ENCODE data around the gene SORCS2. TPM values are rescaled to one million over a fixed set of nuclear protein-coding genes. Genes with fewer than 3 reads are reported as not detected.

SORCS2 gene
- total RNA-seq, 2 donors from 2014 or later = 1.5 to 1.7 TPM

DNA sequence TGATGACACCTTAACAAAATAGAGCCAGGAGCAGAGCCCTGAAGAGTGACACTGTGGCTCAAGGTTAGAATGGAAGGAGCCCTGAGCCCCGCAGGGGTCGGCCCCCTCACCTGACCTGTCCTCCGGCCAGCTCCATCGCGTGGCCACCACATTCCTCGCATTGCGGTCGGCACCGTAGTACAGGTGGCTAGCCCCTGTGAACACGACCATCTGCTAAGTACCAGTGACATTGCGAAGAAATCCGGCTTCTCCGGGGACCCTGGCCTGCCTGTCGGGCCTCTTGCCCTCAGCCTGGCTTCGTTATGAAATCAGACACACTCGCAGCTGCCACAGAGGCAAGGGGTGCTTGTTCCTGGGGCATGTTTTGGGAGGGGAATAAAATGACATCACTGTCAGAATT, 568.4 kb downstream of the SORCS2 start:
- H3K4me1 ChIP-seq = peaks cover 0 to 14% of the 10 kb centered on the region in 2 donors
- no peak overlapping the region for H3K27ac ChIP-seq
- H3K9me3 ChIP-seq = no peaks in the 10 kb centered on the region
- TF ChIP-seq, protein P1, sequence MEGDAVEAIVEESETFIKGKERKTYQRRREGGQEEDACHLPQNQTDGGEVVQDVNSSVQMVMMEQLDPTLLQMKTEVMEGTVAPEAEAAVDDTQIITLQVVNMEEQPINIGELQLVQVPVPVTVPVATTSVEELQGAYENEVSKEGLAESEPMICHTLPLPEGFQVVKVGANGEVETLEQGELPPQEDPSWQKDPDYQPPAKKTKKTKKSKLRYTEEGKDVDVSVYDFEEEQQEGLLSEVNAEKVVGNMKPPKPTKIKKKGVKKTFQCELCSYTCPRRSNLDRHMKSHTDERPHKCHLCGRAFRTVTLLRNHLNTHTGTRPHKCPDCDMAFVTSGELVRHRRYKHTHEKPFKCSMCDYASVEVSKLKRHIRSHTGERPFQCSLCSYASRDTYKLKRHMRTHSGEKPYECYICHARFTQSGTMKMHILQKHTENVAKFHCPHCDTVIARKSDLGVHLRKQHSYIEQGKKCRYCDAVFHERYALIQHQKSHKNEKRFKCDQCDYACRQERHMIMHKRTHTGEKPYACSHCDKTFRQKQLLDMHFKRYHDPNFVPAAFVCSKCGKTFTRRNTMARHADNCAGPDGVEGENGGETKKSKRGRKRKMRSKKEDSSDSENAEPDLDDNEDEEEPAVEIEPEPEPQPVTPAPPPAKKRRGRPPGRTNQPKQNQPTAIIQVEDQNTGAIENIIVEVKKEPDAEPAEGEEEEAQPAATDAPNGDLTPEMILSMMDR (IDR thresholded peaks at IDR 0.05) = no peak
- H3K27me3 ChIP-seq = no peaks in the 10 kb centered on the region
- no peak for DNase-seq (ENCODE audit: low spot score)
- no peak overlapping the region for H3K4me3 ChIP-seq
- peaks cover 29% of the 10 kb centered on the region for H3K36me3 ChIP-seq

DNA sequence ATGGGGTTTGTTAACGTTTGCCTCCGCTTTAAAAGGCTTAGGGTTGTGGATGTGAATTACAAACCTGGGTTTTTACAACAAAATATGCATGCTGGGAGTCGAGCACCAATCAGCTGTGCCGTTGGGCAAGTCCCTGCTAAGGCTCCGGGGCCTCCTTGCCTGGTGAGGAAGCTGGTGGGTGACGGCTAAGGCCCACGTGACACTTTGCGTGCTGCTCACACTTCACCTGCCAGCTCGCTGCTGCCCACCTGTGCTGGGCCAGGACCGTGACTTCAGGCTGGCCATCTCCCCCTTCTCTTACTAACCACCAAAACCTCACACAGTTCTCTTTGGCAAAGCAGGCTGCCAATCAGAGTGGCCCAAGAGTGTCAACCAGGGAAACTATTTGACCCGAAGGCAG, 569.0 kb downstream of the SORCS2 start:
- H3K27me3 ChIP-seq = no peaks in the 10 kb centered on the region
- TF ChIP-seq, protein P1 (IDR thresholded peaks at IDR 0.05) = no peak
- H3K4me1 ChIP-seq = peaks cover 0 to 16% of the 10 kb centered on the region in 2 donors
- no peak overlapping the region for H3K4me3 ChIP-seq
- DNase-seq (ENCODE audit: low spot score) = no peak
- peaks cover 35% of the 10 kb centered on the region for H3K36me3 ChIP-seq
- H3K27ac ChIP-seq = no peak overlapping the region
- H3K9me3 ChIP-seq = no peaks in the 10 kb centered on the region

DNA sequence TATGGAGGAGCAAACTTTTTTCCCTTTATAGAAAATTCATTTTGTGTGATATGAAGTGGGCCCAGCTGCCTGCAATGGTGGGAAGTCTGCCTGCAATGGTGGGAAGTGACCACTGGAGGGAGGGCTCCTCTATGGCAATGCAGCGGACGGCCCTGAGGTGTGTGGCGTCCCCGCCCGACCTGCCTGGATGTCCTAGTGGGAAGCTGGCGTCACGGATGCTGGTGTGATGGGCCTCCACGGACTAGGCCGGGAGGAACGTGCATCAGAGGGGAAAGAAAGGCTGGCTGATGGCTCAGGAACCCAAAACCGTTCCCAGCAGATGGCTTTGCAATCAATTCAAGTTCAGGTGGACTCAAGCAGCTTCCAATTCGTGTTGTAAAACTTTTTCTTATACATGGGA, 569.4 kb downstream of the SORCS2 start:
- TF ChIP-seq, protein P1 (IDR thresholded peaks at IDR 0.05) = peak; percentile 84 to 90
- H3K36me3 ChIP-seq = peaks cover 36% of the 10 kb centered on the region
- DNase-seq (ENCODE audit: low spot score) = peak; percentile 89
- H3K27ac ChIP-seq = peak overlapping the region in 1 of 2 donors; percentile 28
- H3K4me1 ChIP-seq = peaks cover 0 to 20% of the 10 kb centered on the region in 2 donors
- H3K27me3 ChIP-seq = no peaks in the 10 kb centered on the region
- no peaks in the 10 kb centered on the region for H3K9me3 ChIP-seq
- no peak overlapping the region for H3K4me3 ChIP-seq

DNA sequence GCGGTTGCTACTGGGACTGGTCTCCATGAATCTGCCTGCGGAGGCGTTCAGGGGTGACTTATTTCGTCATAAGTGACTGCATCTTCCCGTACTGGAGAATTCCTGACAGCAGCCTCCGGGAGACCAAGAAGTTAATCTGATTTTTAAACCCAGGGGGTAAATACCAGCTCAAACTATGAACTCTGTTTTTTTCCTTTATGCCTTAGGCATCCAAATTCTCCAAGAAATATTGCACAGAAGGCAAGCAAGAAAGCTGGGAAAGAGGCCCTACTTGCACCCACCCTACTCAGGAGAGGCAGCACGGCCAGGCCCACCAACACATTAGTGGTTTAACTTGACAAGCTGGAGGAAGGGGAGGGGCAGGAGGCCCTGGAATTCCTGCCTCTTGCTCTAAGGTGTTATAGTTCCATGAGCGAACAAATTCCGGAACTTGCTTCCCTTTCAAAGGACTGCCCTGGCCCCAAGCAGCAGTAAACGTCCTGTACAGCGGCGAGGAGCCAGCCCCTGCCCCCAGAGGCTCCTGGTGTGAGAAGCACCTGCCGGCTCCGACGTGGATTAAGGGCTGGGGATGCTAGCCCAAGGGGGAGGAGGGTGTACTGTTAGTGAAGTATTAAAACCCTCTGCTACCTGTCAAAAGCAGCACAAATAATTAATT, 570.2 kb downstream of the SORCS2 start:
- peak overlapping the region in 1 of 2 donors; percentile 28 for H3K27ac ChIP-seq
- H3K9me3 ChIP-seq = no peaks in the 10 kb centered on the region
- peaks cover 41% of the 10 kb centered on the region for H3K36me3 ChIP-seq
- TF ChIP-seq, protein P1 (IDR thresholded peaks at IDR 0.05) = no peak
- DNase-seq (ENCODE audit: low spot score) = no peak
- H3K4me3 ChIP-seq = no peak overlapping the region
- no peaks in the 10 kb centered on the region for H3K27me3 ChIP-seq
- peaks cover 0 to 19% of the 10 kb centered on the region in 2 donors for H3K4me1 ChIP-seq

DNA sequence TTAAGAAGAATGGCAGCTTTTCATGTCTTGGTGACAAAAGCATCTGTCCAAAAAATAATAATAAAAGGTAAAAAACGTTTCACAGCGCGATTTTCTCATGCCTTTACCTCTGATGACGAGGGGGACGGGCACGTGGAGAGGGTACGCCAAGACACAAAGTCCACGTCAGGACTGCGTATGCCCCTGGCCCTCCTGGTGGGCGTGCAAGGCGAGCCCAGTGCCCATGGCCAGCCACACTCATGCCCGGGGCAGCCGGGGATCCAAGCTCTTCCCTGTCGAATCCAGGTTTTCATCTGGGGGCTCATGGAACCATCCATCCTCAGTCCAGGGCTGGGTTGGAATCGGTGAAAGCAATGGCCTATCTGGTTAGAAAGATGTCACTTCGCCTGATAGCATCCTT, 570.8 kb downstream of the SORCS2 start:
- Histone ChIP-seq H3K36me3 (peaks cover 47% of the 10 kb centered on the region), H3K9me3 (no peaks in the 10 kb centered on the region), H3K4me3 (no peak overlapping the region), H3K27ac (no peak overlapping the region), H3K27me3 (no peaks in the 10 kb centered on the region), H3K4me1 (peaks cover 0 to 13% of the 10 kb centered on the region in 2 donors)
- TF ChIP-seq, protein P1 (IDR thresholded peaks at IDR 0.05) = no peak
- no peak for DNase-seq (ENCODE audit: low spot score)

DNA sequence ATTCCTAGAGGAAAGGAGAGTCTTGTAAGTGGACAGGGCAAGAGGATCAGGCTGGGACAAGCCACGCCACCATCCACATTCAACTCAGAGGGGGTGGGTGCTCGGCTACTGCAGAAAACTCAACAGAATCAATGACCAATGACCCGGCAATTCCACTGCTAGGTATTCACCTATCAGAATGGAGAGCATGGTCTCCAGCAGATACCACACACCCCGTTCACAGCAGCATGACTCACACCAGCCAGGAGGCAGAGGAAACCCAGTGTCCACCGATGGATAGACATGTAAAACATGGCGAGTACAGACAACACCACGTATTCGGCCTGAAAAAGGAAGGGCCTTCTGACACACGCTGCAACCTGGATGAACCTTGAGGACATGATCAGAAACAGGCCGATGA, 571.5 kb downstream of the SORCS2 start:
- Histone ChIP-seq H3K27me3 (no peaks in the 10 kb centered on the region), H3K4me3 (no peak overlapping the region), H3K27ac (no peak overlapping the region), H3K9me3 (no peaks in the 10 kb centered on the region), H3K36me3 (peaks cover 54% of the 10 kb centered on the region), H3K4me1 (peaks cover 0 to 11% of the 10 kb centered on the region in 2 donors)
- DNase-seq (ENCODE audit: low spot score) = no peak
- TF ChIP-seq, protein P1 (IDR thresholded peaks at IDR 0.05) = no peak
